CD4-positive, alpha-beta T cell (primary cell): Measurements from ENCODE around the gene SECTM1. TPM values are rescaled to one million over a fixed set of nuclear protein-coding genes. Genes with fewer than 3 reads are reported as not detected.
A peak's percentile ranks its signal among the peaks of the same experiment; 100 is the strongest.

Experiments used
- ATAC-seq: fragments of 200-7000 bp; cut with Tn5 transposase; one replicate; pipeline ENCODE4 v1.10.0; 2022; ENCODE audit warnings: mild to moderate bottlenecking; ENCODE audit not compliant: poor library complexity
- CTCF ChIA-PET: fragments of 350-600 bp; sonication (Branson Sonifier 250); formaldehyde crosslinking; loops from one replicate; lab custom pipeline; 2021; ENCODE audit warnings: antibody characterized with exemption, inconsistent platforms; lab: Charles Lee
- POLR2A ChIA-PET: fragments of 350-600 bp; sonication (Branson Sonifier 250); formaldehyde crosslinking; loops from one replicate; lab custom pipeline; 2021; ENCODE audit warnings: antibody characterized with exemption, inconsistent platforms; lab: Charles Lee
- DNase-seq, 14 experiments: peaks; one replicate each; pipeline ENCODE4 v3.0.0-alpha.2; 2013 to 2020; ENCODE audit warnings: mixed read lengths in 2 of 14
- H3K27ac ChIP-seq, 2 donors: one replicate each; pipeline versions ENCODE4 v1.5.1 to v1.7.0; 2013; ENCODE audit warnings: low read length in 2 of 2, low read depth in 1 of 2, mild to moderate bottlenecking in 1 of 2
- H3K27me3 ChIP-seq, 2 experiments: 1 replicate in 1 of 2; 2 replicates in 1 of 2; pipeline versions ENCODE4 v1.6.1 to v1.7.0; 2013; ENCODE audit warnings: low read length in 2 of 2, control low read depth in 1 of 2, mild to moderate bottlenecking in 1 of 2, moderate library complexity in 1 of 2; ENCODE audit not compliant: insufficient read depth in 2 of 2, control insufficient read depth in 1 of 2
- H3K36me3 ChIP-seq: one replicate; pipeline ENCODE4 v1.6.1; 2013; ENCODE audit warnings: low read length, control low read depth; ENCODE audit not compliant: insufficient read depth
- H3K4me1 ChIP-seq: one replicate; pipeline ENCODE4 v1.6.1; 2013; ENCODE audit warnings: low read length, control low read depth; ENCODE audit not compliant: insufficient read depth
- H3K4me3 ChIP-seq: one replicate; pipeline ENCODE4 v1.5.1; 2013; ENCODE audit warnings: mild to moderate bottlenecking, low read length, moderate library complexity
- H3K9me3 ChIP-seq, 2 experiments: 1 replicate in 1 of 2; 2 replicates in 1 of 2; pipeline versions ENCODE4 v1.6.1 to v1.7.0; 2013; ENCODE audit warnings: low read length in 2 of 2, mild to moderate bottlenecking in 2 of 2, control low read depth in 1 of 2, moderate library complexity in 1 of 2; ENCODE audit not compliant: control insufficient read depth in 1 of 2, insufficient read depth in 1 of 2
- H3K27ac Mint-ChIP-seq: one replicate; pipeline ENCODE4 v1.8.0; 2020; ENCODE audit warnings: mixed read lengths
- H3K27me3 Mint-ChIP-seq: one replicate; pipeline ENCODE4 v1.8.0; 2021; ENCODE audit warnings: mixed read lengths
- H3K36me3 Mint-ChIP-seq: one replicate; pipeline ENCODE4 v1.8.0; 2021; ENCODE audit warnings: low read depth, mixed read lengths
- H3K4me1 Mint-ChIP-seq: one replicate; pipeline ENCODE4 v1.8.0; 2021; ENCODE audit warnings: low read depth, mixed read lengths
- H3K4me3 Mint-ChIP-seq: one replicate; pipeline ENCODE4 v1.8.0; 2020; ENCODE audit warnings: mild to moderate bottlenecking, mixed read lengths
- H3K9me3 Mint-ChIP-seq: one replicate; pipeline ENCODE4 v1.8.0; 2020; ENCODE audit warnings: mixed read lengths
- CTCF ChIP-seq: fragments of 200-600 bp; IDR thresholded peaks from one replicate; pipeline ENCODE4 v1.8.0; 2022; ENCODE audit warnings: antibody characterized with exemption, mild to moderate bottlenecking
- intact Hi-C, 2 experiments: fragments of 100-400 bp; cut with DNase I in 1 of 2; cut with micrococcal nuclease in 1 of 2; formaldehyde crosslinking; loops; one replicate each; pipeline versions ENCODE4 v1.15.1 to v1.9.0; 2023 to 2025; cut with DNase I, micrococcal nuclease
- total RNA-seq, 174 experiments: library from RNA in 2 of 174; stranded (reverse) in 2 of 174; gene quantifications; one replicate each; pipeline ENCODE4 v1.2.3 and lab custom pipeline; 2021 to 2026

Gene SECTM1
- total RNA-seq, 2 experiments from 2014 or later: 2.1 to 3.1 TPM

- Histone ChIP-seq H3K27me3 (peaks cover 0 to 4% of the 10 kb centered on the region in 2 experiments), H3K4me1 (peaks cover 19% of the 10 kb centered on the region), H3K36me3 (no peaks in the 10 kb centered on the region), H3K9me3 (no peaks in the 10 kb centered on the region), H3K4me3 (no peak overlapping the region), H3K27ac (no peak overlapping the region)
- ATAC-seq (no peak), DNase-seq (peak in 1 of 14 experiments; percentile 38)
- Mint-ChIP-seq H3K9me3 (no peaks in the 10 kb centered on the region), H3K36me3 (no peaks in the 10 kb centered on the region), H3K27me3 (peaks cover 10% of the 10 kb centered on the region), H3K27ac (no peak overlapping the region), H3K4me1 (peaks cover 5% of the 10 kb centered on the region), H3K4me3 (no peak overlapping the region)
- ChIA-PET CTCF (no interaction called here), POLR2A (interaction anchor here (1.1 kb wide), 1 partner anchor 18 kb away, joined by 3 read pairs; no protein-coding TSS in a partner anchor)
- TF ChIP-seq CTCF: no peak
- intact Hi-C loops: loop anchor here (1.0 to 2.0 kb wide), 3 partner anchors 63 to 203 kb away; no protein-coding TSS in a partner anchor
These were observed 17.7 kb upstream of the SECTM1 start for GRCh38 chr17:82351254-82351712.

GRCh38 chr17:82350182-82351030 is 16.8 kb upstream of the SECTM1 start:
- ATAC-seq: no peak
- Histone ChIP-seq H3K27me3 (peaks cover 0 to 4% of the 10 kb centered on the region in 2 experiments), H3K4me3 (no peak overlapping the region), H3K27ac (no peak overlapping the region), H3K4me1 (peaks cover 19% of the 10 kb centered on the region), H3K36me3 (no peaks in the 10 kb centered on the region), H3K9me3 (no peaks in the 10 kb centered on the region)
- no peak overlapping the region for H3K4me3 Mint-ChIP-seq
- H3K27me3 Mint-ChIP-seq: peaks cover 11% of the 10 kb centered on the region
- H3K27ac Mint-ChIP-seq: no peak overlapping the region
- no peaks in the 10 kb centered on the region for H3K36me3 Mint-ChIP-seq
- peak in 7 of 14 experiments; percentile 20 to 59 (median 39) for DNase-seq
- peaks cover 6% of the 10 kb centered on the region for H3K4me1 Mint-ChIP-seq
- H3K9me3 Mint-ChIP-seq: no peaks in the 10 kb centered on the region
- TF ChIP-seq CTCF: peak; percentile 18
- intact Hi-C loops: loop anchor here (1.0 to 2.0 kb wide), 3 partner anchors 64 to 204 kb away; no protein-coding TSS in a partner anchor
- CTCF ChIA-PET: interaction anchor here (1.6 kb wide), 1 partner anchor 49 kb away, joined by 5 read pairs; no protein-coding TSS in a partner anchor
- POLR2A ChIA-PET: interaction anchor here (1.0 to 1.1 kb wide), 2 partner anchors 18 to 58 kb away, joined by 3 read pairs; no protein-coding TSS in a partner anchor

- no peaks in the 10 kb centered on the region for H3K36me3 Mint-ChIP-seq
- H3K36me3 ChIP-seq: no peaks in the 10 kb centered on the region
- no peaks in the 10 kb centered on the region for H3K9me3 ChIP-seq
- H3K27ac Mint-ChIP-seq: no peak overlapping the region
- ATAC-seq (no peak), DNase-seq (no peak)
- ChIA-PET CTCF (interaction anchor here (1.6 kb wide), 1 partner anchor 48 kb away, joined by 5 read pairs; no protein-coding TSS in a partner anchor), POLR2A (interaction anchor here (0.6 to 1.0 kb wide), 2 partner anchors 9 to 57 kb away, joined by 3 to 5 read pairs; no protein-coding TSS in a partner anchor)
- peaks cover 6% of the 10 kb centered on the region for H3K4me1 Mint-ChIP-seq
- peaks cover 11% of the 10 kb centered on the region for H3K27me3 Mint-ChIP-seq
- no peak overlapping the region for H3K27ac ChIP-seq
- no peak for TF ChIP-seq CTCF
- H3K4me3 ChIP-seq: no peak overlapping the region
- H3K4me3 Mint-ChIP-seq: no peak overlapping the region
- intact Hi-C loops: no loop called here
- H3K9me3 Mint-ChIP-seq: no peaks in the 10 kb centered on the region
- H3K4me1 ChIP-seq: peaks cover 19% of the 10 kb centered on the region
- peaks cover 0 to 4% of the 10 kb centered on the region in 2 experiments for H3K27me3 ChIP-seq
These were observed 15.7 kb upstream of the SECTM1 start for GRCh38 chr17:82349287-82349701.
